NCI-H2081 treated with DMSO at 0.1 percent for 48 hours (cell line): ENCODE data around the gene PRM2.

ENCODE experiments used
- DNase-seq: peaks from one replicate; lab custom pipeline; 2025; lab: John Stamatoyannopoulos, UW

The PRM2 gene

DNA sequence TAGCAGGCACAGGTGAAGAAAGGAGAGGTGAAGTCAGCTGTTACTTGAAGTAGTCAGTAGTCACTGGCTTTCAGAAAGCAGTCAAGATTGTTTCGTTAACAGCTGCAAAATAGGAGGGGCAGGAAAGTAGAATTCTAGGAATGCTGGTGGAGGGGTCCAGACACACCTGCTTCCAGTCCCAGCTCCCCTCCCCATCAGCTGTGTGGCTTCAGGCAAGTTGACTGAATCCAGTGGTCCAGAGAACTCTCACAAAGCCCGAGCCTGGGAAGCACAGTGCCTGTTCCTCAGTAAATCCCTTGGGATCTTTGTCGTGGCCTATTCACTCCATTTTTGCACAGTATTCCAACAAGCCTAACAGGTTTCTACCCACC lies 15.7 kb downstream of the PRM2 start:
- no peak for DNase-seq

DNA sequence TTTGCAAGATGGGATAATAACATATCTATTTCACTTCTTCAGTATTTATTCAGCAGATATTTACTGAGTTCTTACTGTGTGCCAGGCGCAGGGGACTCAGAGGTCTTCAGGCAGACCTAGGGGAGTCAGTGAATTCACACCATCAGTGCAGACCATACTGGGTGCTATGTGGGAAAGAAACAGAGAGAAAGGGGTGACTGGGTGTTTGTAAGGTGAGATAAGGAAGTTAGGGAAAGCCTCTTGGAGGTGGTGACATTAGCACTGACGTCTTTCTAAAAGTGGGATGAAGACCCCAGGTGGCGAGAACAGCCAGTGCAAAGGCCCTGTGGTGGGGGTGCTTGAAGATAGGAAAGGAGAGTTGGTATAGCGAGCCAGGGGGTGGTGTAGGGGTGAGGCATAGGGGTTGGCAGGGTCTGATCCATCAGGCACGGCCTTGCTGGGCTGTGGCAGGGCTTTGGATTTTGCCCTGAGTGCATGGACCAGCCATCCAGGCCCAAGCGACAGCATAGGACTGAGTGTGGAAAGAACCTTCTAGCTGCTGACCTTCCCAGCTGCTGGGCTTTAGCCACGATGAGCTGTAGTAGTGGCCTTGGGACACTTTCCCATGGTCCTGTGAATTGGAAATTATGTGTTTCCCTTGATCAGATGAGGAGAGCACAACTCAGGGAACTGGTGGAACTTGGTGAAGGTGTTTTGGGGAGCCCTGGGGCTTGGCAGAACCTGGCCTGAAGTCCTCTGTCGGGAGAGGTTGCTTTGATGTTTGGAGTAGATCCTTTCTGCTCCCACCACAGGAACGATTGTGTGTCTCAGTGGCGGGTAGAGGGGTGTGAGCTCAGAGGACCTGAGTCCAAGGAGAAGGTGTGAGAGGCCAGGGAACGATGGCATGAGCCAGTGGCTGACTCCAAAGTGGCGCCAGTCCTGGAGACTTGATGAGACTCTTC lies 16.4 kb downstream of the PRM2 start:
- no peak for DNase-seq

DNA sequence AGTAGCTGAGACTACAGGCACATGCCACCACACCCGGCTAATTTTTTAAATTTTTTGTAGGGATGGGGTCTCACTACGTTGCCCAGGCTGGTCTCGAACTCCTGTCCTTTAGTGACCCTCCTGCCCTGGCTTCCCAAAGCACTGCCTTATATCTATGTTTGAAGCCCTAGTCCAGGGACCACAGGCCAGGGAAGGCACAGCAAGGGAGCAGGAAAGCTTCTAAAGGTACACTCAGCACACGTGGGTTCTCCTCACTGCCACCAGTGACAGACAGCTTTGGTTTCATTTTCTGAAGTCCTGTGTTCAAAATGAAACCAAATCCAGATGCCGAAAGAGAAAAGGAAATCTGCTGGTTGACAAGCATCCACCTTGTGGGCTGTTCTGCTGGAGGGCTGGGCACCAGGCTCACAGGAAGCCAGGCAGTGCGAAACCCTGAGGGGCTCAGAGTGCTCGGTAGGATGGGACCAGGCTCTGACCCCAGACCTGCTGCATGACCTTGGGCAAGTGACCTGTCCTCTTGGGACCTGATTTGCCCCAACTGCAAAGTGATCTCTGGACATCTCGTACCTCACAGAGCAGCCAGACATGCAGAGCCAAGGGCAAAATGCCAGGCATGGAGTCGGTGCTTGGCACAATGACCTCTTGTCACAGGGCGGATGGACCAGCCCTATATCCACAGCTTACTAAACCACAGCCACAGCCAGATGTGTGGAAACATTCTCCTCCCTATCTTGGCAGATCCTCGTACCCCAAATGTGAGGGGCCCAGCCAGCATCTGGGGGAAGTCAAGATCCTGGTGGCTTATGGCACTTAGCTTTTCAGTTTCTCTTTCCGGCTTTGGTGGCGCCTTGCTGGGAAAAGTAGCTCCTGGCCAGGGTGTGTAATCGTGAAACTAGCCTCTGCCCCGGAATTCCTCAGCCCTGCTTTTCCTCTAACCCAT lies 17.5 kb downstream of the PRM2 start:
- DNase-seq = no peak

DNA sequence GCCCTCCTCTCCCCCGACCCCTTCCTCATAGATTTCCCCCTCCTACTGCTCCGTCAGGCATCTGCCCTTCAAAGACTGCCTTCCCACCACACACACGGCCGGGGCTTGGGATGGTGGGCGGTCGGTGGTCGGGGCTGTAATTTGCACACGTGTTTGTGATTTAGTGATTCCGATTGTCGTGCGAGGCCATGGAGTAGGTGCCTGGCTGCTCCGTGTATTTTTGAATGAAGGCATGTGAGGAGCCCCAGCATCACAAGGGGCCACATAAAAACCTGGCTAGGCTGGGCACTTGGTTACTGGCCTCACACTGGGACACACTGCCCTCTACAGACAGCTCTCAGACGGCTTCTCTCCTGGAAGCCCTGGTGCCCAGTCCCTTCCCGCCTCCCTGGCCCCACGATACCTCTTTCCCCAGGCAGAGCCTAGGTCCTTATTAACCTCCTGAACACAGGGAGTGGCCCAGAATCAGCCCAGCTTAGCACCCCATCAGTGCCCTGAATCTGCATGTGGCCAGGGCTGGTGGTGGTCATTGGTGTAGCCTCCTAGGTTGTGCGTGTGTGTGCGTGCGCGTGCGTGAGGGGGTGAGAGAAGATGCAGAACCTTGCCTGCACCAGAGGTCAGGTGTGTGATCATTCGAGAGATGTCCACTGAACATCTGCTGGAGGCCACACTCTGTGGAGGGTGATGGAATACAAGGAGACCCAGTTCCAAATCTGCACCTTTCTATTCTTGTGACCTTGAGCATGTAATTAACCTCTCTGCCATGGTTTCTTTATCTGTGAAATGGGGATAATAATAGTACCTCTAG lies 18.9 kb downstream of the PRM2 start:
- DNase-seq = no peak

DNA sequence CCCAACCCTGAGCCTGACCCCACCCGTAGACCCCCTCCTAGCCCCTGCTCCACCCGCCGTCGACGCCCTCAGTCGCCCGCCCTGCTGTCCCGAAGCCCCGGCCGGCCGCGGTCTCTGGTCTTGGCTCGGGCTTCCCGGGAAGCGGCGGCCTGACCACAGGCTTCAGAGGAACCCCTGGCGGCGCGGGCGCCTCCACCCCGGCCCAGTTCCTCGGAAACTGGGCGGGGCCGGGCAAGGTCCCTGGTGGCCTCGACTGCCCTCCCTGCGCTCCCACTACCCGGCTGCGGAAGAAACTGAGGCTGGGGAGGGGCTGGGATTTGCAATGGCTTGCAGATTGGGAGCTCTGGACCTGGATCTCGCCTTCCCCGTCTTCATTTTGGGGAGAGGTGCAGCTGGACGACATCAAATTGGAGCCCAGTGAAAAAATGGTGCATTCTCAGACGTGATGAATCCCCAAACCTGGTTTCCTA lies 19.6 kb downstream of the PRM2 start:
- no peak for DNase-seq

DNA sequence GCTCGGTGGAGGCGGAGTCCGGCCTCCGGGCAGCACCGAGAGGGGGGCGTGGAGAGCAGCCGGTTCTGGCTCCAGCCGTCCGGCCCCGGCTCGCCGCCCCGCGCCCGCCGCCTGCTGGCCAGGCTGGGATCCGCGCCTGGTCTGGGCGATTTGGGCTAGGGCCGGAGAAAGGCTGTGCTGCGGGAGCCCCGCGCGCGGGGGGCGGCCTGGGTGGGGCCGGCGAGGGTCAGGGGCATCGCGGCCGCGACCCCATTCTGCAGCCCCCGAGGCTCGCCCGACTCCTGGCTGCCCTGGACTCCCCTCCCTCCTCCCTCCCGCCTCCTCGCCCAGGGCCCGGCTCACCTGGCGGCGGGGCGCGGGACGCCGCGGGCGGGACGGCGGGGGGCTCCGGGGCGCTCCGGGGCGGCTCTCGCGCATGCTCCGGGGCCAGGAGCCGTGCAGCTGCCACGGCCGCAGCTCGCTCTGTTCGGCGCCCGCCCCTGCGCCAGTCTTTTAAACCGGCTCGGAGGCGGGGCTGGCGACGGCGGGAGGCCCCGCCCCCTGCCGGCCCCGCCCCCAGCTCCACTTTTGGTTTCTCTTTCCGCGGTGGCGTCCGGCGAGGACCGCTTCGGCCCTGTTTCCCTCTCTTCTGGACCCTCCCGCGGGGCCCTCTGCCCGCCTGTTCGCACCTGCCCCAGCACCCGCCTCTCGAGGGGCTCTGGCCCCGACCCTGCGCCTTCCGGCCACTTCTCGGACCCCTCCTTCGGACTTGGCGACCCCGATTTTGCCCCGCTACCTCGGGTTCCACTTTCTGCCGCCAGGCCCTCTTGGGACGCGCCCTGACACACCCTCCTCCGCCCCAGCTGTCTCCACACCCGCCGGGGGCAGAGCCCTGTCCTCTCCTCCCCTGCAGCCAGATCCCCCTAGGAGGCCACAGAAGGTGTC lies 20.3 kb downstream of the PRM2 start, which contains the start of gene SOCS1:
TSS of gene SOCS1 (minus strand) at position 468 of the 924 bp plus-strand sequence. CDS start 726 bp downstream, outside the sequence.
- DNase-seq = peak; percentile 29

DNA sequence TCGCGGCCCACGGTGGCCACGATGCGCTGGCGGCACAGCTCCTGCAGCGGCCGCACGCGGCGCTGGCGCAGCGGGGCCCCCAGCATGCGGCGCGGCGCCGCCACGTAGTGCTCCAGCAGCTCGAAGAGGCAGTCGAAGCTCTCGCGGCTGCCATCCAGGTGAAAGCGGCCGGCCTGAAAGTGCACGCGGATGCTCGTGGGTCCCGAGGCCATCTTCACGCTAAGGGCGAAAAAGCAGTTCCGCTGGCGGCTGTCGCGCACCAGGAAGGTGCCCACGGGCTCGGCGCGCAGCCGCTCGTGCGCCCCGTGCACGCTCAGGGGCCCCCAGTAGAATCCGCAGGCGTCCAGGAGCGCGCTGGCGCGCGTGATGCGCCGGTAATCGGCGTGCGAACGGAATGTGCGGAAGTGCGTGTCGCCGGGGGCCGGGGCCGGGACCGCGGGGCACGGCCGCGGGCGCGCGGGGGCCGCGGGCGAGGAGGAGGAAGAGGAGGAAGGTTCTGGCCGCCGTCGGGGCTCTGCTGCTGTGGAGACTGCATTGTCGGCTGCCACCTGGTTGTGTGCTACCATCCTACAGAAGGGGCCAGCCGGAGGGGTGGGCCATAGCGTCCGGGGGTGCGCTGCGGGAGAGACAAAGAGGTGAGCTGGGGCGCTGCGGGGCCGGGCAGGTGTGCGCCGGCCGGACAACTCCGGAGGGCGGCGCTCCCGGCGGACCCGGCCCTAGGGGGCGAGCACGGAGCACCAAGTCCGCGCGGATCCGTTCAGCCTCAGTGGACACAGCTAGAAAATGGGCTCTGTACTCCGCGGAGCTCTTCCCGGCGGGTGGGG lies 21.2 kb downstream of the PRM2 start:
- DNase-seq = no peak

DNA sequence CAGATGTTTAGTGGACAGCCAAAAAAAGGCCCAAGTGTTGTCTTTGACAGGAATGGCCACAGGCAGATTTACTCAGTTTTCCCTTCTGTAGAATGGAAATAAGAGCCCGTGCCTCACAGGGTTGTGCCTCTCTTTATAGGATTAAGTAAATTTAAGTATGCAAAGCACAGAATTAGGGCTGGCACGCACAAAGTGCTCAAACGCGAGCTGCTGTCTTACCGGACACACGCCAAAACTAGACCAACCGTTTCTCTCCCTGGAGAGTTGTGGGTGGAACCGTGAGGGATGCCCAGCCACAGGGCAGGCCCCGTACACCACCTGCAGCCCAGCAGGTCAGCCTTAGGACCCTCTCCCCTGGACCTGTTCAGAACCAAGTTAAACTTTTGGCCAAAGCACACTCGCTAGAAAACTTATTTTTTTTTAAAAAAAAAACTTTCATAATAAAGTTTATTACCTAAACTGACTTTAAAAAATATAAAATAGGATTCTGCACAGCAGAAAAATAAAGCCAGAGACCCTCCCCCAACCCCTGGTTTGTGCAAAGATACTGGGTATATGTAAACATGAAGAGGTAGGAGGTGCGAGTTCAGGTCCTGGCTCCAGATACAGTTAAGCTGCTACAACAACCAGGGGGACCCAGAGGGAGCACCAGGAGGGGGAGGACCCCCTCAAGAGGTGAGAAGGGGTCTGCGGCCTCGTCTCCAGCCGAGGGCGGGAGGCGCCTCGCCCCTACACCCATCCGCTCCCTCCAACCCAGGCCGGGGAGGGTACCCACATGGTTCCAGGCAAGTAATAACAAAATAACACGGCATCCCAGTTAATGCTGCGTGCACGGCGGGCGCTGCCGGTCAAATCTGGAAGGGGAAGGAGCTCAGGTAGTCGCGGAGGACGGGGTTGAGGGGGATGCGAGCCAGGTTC lies 22.0 kb downstream of the PRM2 start:
- no peak for DNase-seq

DNA sequence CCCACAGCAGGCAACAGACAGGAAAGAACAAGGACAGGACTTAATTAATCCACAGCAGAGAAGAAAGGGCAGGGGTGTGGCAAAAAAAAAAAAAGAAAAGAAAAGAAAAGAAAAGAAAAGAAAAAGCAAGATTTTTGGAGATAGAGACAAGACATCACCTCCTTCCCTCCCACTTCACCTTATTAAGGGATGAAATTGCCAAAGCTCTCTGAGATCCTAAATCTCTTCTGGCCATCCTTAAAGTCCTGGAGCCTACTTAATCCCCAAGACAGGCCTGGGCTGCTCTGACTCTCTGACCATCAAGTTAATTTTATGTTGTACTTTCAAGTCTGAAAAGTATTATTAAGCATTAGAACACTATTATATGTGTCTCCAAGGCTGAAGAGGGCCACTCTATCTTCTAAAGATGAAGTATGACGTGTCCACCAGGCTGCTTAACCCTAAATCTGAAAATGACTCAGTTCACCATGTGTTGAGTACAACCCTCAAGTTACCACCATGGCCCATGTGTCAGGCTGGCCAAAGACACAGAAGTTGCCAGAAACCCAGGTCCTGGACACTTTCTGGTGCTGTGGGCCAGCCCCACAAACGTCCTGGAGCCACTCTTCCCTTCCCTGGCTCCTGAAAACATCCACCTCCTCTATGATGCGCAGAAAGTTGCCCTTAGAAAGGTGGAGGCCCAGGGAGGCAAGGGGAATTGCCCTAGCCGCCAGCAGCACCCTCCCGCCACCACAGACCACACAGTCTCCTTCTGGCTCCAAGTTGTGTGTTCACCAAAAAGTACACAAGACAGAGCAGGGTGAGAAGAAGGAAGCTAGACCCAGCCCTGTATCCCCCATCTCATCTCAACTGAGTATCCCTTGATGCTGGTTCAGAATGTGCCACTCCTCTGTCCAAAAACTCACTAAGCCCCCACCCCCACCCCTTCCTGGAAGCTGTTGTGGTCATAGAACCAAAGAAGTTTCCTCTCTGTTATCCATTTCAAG lies 23.0 kb downstream of the PRM2 start:
- no peak for DNase-seq

DNA sequence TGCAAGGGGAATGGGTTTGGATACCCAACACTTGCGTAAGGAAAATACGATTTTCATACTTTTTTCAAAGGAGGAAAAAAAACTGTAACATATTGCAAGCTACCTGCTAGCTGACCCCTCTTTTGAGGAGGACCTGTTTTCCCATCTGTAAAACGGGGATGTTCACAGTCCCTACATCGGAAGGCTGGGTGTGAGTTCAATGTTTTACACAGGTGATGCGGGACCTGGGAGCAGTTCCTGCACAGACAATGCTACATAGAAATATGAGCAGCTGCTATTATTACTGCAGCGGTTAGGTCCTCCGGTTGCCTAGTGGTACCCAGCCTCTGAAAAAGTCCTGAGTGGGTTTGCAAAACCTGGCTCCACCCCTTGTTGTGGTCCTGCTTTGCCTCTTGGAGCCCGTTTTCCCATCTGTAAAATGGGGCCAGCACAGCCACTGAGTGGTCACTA lies 23.8 kb downstream of the PRM2 start:
- no peak for DNase-seq

DNA sequence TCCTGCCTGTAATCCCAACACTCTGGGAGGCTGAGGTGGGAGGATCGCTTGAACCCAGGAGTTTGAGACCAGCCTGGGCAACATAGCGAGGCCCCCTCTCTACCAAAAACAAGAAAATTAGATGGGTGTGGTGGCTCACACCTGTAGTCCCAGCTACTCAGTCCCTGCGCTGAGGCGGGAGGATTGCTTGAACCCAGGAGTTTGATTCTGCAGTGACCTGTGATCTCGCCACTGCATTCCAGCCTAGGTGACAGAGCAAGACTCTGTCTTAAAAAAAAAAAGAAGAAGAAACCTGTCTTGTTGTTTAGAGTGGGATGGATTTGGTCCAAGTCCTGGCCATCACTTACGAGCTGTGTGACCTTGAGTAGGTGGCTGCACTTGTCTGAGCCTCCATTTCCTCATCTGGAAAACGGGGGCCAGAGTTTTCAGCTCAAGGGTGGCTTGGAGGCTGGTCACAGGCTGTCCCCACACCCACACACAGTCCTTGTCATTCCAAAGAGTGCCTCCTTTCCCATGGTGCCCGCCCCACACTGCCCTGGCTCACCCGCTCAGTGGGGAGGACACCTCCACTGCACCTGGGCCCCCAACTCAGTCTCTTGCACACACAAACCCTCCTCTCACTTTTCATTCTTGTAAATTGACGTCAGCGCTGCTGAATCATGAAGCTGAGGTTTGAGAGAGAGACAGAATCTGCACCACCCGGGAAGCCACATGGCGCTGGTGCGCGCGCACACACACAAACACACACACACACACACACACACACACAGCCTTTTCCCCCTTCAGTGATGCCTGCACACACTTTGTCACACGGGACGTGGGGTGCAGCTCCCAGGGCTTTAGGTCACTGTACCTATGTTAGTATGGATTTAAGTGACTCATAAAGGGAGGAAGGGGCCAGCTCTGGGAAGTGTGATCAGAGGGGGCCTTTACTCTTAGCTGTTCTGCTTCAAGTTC lies 24.5 kb downstream of the PRM2 start:
- DNase-seq = no peak

DNA sequence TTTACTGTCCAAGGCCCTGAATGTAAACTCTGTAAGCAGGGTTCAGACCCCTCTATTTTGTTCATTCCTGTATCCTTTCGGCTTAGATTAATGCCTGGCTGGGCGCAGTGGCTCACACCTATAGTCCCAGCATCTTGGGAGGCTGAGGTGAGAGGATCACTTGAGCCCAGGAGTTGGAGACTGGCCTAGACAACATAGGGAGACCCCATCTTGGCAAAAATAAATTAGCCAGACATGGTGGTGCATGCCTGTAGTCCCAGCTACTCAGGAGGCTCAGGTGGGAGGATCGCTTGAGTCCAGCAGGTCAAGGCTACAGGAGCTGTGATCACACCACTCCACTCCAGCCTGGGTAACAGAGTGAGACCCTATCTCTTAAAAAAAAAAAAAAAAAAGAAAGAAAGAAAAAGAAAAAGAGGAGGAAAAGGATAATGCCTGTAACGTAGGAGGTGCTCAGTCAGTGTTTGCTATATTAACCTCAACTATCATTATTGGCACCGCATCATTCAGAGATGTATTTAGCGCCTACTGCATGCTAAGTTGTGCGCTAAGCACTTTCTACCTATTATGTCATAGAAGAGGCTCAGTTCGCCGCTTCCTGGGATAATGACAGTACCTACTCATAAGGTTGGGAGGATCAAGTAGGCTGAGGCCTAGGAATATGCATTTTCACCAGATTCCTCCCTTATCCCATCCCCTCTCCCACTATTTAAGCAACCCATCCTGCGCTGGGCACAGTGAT lies 25.3 kb downstream of the PRM2 start:
- DNase-seq = no peak

DNA sequence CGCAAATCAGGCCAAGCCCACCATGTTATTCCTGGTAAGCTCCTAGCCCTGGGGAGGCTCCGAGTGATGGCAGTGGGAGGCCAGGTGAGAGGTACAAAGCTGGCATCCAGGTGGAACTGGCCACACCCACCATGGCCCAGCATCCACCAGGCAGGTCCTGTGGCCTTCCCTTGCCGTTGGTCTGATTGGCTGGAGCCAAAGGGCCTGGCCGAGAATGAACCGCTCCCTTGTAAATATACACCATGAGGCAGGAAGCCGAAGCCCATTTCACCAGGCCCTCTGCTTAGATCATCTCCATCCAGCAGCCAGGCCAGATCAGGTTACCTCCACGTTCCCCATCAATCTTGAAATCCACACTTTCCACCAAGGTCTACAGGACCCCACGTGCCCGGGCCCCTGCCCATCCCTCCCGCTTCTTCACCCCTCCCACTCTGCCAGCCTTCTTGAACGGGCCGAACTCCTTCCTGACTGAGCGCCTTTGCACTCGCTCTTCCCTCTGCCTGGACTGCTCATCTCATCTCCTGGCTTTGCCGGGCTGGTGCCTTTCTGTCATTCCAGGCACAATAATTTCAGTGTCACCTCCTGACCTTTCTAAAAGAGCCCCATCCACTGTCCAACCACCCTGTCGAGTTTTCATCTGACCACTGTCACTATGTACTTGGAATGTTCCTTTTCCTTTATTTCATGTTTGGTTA lies 26.0 kb downstream of the PRM2 start:
- DNase-seq = no peak

DNA sequence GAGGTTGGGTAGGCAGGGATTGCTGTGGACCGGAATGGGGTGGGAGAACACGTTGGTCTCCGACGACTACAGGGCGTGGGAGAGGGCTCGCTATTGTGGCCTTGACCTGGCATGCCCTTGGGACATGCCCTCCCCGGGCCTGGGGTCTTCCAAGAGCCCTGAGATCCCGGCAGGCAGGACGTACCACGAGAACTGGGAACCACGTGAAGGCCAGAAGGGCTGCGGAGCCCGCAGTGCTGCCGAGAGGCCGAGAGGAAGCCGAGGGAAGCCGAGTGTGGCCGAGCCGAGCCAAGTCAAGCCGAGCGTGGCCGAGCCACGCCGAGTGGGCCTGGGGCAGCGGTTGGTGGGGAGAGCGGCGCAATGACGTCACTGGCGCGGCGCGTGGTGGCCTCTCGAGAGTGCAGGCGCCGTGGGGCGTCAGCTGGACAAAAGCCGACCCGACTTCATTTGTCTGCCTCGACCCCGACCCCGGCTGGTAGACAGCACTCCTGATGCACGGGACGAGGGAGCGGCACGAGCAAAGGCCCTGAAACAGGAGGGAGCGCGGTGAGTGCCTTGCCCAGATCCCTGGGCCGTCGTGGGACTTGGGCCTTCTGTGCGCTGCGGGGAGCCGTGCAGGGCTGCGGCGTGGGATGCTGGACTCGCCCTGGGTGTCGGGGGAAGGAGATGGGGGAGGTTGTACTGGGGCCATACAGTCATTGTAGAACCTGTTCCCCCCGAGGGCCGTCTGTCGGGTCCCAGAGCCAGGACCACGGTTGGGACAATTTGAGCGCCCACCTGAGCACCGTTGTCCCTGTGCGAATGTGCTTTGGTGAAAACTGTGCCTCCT lies 26.8 kb downstream of the PRM2 start:
- DNase-seq = no peak
